Inflammatory macrophage treated with lipopolysaccharide for 1 hour (primary cell): ENCODE results near the gene LITAF.
"Not testable (repeated sequence)": the region's sequence is repeated elsewhere in the genome, so short reads cannot be mapped to it uniquely, and the experiment has no call there.

Source experiments
- DNase-seq, 2 donors: peaks; one replicate each; pipeline ENCODE4 v3.0.0-alpha.2; 2020 to 2022

The LITAF gene

GRCh38 chr16:11572301-11572995 is 14.3 kb downstream of the LITAF start:
- DNase-seq = no peak

GRCh38 chr16:11571549-11571948 is 15.2 kb downstream of the LITAF start:
- DNase-seq = no peak

- DNase-seq = no peak
These were observed 15.9 kb downstream of the LITAF start for GRCh38 chr16:11570806-11571205.

GRCh38 chr16:11570258-11570657 is 16.5 kb downstream of the LITAF start:
- DNase-seq = no peak

GRCh38 chr16:11566398-11566797 is 20.3 kb downstream of the LITAF start:
- DNase-seq = no peak

- DNase-seq = no peak
These were observed 21.1 kb downstream of the LITAF start for GRCh38 chr16:11565665-11566064.

- DNase-seq = no peak
These were observed 22.4 kb downstream of the LITAF start for GRCh38 chr16:11564046-11564926.

- DNase-seq = no peak
These were observed 23.2 kb downstream of the LITAF start for GRCh38 chr16:11563493-11564040.

- no peak for DNase-seq
These were observed 23.8 kb downstream of the LITAF start for GRCh38 chr16:11562941-11563340.

- DNase-seq = no peak
These were observed 24.3 kb downstream of the LITAF start for GRCh38 chr16:11562411-11562810.

- DNase-seq = no peak
These were observed 24.9 kb downstream of the LITAF start for GRCh38 chr16:11561856-11562255.

GRCh38 chr16:11561454-11561805 is 25.3 kb downstream of the LITAF start:
- no peak for DNase-seq

- DNase-seq = no peak
These were observed 25.8 kb downstream of the LITAF start for GRCh38 chr16:11560701-11561453.

- not testable (repeated sequence) for DNase-seq
These were observed 28.4 kb downstream of the LITAF start for GRCh38 chr16:11558308-11558823.

GRCh38 chr16:11557801-11558200 is 28.9 kb downstream of the LITAF start:
- no peak for DNase-seq

GRCh38 chr16:11556945-11557720 is 29.6 kb downstream of the LITAF start:
- no peak for DNase-seq

GRCh38 chr16:11556214-11556819 is 30.4 kb downstream of the LITAF start:
- no peak for DNase-seq

- peak in 1 of 2 donors; percentile 16 for DNase-seq
These were observed 32.7 kb downstream of the LITAF start for GRCh38 chr16:11554053-11554452.

- DNase-seq = no peak
These were observed 33.3 kb downstream of the LITAF start for GRCh38 chr16:11553371-11553770.

GRCh38 chr16:11552440-11552839 is 34.3 kb downstream of the LITAF start:
- DNase-seq = no peak

- peak in 1 of 2 donors; percentile 27 for DNase-seq
These were observed 34.9 kb downstream of the LITAF start for GRCh38 chr16:11551842-11552241.
